Stimulated activated CD4-positive, alpha-beta T cell treated with anti-CD3 and anti-CD28 coated beads, Interleukin-2, amount 100 ng/mL, for 48 hours (primary cell): ENCODE measurements around the gene MAPK12.
"Not testable (repeated sequence)": the region's sequence is repeated elsewhere in the genome, so short reads cannot be mapped to it uniquely, and the experiment has no call there.

ENCODE experiments used
- DNase-seq, 2 donors: peaks; one replicate each; pipeline ENCODE4 v3.0.0-alpha.2; 2020

MAPK12 gene

DNA sequence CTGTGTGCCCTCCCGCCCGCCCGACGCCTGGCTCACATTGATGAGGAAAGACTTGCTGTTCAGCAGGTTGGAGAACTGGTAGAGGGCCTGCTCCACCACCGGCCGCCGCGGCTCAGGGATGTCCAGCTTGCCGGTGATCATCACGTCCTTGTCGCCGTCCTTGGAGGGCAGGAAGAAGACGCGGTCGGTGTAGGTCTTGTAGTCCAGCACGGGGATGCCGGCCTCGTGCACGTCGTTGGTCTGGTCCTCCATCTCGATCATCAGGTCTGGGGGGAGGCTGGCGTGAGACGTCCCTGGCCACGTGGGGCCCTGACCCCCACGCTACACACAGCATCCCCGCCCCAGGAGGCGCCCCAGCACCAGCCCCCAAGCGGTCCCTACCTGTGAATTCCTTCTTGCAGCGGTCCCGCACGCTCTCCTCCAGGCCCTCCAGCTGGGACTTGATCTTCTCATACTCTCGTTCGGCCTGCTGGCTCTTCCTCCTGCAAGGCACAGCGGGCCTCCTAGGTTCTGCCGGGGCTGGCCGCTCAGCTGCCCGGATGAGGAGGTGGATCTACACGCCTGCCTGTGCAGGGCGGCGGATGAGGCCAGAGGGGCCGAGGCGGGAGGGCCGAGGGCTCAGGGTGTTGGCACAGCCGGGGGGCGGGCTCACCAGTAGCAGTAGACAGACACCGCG, 19.4 kb upstream of the MAPK12 start:
- DNase-seq = no peak

DNA sequence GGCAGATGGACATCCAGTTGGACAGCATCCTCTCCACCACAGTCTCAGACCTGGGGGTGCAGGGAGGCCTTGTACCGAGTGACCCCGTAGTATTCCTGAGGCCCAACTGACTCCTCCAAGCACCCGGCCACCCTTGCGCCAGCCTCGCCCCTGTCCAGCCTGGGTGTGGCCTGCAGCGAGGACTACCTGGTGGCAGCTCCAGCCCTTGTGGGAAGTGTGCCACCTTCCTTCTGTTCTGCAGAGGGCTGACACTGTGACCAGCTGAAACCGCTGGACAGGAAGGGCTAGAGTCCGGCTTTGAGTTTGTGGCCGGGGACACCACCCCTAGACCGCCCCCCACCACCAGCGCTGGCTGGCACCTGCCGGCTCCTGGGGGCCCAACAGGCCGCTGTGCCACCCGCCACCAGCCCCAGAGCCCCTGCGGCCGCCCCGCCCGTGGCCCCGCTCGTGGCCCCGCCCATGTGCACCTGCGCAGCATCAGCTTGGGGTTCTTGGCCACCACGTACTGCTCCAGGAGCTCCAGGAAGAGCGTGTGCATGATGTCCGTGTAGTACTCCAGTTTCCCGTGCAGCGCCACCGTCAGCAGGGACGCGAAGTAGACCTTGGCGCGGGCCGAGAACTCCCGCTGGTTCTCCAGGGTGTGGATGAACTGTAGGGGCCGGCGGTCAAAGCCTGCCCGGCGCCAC, 18.7 kb upstream of the MAPK12 start:
- no peak for DNase-seq

DNA sequence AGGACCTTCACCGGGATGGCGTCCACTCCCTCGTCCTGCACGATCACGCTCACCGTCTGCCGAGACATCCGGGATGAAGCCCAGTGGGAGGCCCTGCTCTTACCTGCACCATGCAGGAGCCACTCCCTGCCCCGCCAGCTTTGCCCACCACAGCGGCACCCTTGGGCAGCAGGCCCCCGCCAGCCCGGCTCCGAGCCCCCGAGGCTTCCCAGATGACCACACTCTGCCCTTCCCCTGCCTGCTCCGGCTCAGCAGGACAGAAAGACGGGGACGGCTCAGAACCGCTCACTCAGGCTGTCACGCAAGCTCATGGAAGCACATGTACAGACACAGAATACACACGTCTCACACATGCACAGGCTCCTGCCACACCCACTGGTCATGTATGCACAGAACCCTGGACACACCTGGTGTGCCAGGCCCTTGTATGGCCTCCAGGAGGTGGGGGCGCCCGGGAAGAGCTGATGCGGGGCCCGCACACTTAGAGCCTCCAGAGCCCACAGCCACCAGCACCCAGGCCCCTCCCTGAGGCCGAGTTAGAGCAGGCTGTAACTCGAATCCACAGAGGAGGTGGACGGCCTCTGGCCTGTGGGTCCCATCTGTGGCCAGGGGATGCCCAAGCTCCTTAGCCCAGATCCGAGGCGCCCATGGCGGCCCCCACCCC, 17.6 kb upstream of the MAPK12 start:
- no peak for DNase-seq

DNA sequence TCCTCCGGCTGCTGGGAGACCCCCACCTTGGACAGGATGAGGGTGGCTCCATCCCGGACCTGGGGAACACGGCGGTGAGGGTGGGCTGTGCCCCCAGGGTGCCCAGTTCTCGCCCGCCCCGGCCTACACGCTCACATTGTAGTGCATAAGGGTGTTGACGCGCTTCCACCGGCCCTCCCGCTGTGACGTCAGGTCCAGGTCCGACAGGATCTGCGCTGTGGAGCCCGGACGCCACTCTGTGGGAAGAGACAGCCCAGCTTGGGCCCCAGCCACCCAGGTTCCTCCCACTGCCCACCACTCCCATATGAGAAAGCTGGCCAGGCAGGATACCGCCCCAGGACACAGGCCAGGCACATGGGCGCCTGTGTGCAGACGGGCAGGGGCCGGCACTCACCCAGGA, 17.0 kb upstream of the MAPK12 start:
- DNase-seq = no peak

DNA sequence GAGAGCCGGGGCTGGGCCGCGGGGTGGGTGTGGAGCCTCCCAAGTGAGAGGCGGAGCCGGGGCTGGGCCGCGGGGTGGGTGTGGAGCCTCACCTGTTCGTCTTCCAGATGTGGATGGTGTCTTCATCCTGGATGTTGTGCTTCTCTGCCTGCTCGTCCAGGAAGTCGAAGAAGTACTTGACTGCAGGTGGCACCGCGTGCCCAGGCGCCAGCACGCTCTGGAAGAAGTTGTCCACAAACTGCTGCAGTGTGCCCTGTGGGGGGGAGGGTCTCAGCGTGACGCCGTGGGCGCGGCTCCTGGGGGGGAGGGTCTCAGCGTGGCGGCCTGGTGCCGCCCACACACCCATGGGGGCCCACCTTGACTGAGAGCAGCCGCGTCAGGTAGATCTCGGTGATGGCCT, 16.3 kb upstream of the MAPK12 start:
- no peak for DNase-seq

DNA sequence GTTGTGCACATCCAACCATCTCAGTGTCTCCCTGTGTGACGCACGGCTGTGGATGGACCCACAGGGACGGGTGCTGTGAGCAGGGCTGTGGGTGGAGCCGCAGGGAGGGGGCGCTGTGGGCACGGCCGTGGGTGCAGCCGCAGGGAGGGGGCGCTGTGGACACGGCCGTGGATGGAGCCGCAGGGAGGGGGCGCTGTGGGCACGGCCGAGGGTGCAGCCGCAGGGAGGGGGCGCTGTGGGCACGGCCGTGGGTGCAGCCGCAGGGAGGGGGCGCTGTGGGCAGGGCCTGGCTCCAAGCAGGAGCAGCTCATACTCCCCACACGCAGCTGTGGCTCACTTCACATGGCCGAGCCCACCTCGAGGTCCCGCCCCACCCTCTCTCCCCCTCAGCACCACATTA, 14.7 kb upstream of the MAPK12 start:
- DNase-seq = peak; percentile 19 to 35

DNA sequence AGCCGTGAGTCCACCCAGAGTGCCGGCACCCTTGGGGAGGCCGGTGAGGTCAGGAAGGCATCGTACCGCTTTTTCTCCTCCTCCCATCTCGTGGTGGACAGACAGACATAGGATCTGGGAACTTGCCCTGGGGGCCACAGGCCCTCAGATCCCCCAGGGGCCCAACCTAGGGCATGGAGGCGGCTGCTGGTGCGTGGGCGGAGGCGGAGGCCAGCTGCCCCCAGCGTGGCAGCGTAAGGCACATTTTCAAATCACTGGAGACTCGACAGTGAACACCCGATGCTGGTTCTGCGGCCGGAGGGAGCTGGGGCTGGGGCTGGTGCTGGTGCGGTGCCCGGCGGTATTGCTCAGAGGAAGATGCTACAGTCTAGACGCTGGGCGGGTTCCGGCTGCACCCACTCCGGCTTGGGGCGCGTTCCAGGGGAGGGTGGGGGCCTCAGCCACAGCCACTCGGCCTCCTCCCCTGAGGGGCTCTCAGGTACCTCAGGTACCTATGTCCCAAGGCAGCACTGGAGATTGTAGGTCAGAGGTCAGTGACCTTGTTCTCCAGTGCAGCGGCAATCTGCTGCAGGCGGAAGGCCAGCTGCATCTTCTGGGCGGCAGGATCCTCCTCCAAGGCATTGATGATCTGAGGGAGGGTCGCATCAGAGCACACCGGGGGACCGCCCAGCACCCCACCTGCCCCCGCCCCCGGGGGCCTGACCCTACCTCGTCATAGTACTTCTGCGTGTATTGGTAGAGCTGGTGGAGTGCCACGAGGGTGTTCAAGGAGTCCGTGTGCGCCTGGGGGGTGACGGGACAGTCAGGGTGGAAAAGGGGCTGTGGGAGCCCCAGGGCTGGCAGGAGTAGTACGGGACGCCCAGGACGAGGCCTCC, 13.9 kb upstream of the MAPK12 start:
- no peak for DNase-seq

DNA sequence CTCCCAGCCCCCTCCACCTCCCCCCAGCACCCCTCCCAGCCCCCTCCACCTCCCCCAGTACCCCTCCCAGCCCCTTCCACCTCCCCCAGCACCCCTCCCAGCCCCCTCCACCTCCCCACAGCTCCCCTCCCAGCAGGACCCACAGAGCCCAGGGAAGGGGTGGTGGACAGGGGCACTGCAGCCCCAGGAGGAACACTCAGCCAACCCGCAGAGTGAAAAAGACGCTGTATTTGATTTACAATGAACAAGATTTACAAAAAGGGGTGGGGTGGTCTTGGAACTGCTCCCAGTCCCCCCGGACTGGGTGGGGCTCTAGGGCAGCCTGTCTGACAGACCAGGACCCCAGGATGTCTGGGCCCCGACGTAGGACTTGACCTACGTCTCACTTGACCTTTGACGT, 13.3 kb upstream of the MAPK12 start:
- DNase-seq = no peak

DNA sequence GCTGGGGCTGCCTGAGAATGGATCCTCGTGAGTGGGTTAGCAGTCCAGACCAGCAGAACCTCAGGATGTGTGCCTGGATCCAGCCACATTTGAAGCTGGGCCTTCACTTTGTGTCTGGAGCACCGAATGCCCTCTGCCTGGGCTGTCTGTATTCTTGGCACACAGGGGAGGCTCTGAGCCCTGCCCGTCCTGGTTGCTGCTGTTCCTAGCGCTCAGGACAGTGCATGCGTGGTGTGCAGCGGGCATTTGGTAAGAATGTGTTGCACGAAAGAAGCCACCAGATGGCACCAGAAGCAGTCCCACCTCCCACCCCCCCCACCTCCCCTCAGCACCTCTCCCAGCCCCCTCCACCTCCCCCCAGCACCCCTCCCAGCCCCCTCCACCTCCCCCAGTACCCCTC, 12.8 kb upstream of the MAPK12 start:
- DNase-seq = no peak

DNA sequence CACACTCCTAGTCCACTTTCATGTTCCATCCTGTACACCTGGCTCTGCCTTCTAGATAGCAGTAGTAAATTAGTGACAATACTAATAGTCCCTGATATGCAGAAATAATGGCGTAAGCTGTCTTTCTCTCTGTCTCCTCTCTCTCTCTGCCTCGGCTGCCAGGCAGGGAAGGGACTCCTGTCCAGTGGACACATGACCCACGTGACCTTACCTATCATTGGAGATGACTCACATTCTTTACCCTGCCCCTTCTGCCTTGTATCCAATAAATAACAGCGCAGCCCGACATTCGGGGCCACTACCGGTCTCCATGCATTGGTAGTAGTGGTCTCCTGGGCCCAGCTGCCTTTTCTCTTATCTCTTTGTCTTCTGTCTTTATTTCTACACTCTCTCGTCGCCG, 12.3 kb upstream of the MAPK12 start:
- DNase-seq = not testable (repeated sequence)

DNA sequence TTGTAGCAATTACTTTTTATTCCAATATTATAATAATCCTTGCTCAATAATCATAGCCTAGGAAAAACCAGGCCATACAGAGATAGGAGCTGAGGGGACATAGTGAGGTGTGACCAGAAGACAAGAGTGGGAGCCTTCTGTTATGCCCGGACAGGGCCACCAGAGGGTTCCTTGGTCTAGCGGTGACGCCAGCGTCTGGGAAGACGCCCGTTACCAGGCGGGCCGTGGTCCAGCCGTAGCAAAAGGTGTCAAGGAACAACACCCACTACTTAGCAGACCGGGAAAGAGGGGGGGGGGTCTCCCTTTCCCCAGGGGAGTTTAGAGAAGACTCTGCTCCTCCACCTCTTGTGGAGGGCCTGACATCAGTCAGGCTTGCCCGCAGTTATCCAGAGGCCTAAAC, 11.9 kb upstream of the MAPK12 start:
- not testable (repeated sequence) for DNase-seq

DNA sequence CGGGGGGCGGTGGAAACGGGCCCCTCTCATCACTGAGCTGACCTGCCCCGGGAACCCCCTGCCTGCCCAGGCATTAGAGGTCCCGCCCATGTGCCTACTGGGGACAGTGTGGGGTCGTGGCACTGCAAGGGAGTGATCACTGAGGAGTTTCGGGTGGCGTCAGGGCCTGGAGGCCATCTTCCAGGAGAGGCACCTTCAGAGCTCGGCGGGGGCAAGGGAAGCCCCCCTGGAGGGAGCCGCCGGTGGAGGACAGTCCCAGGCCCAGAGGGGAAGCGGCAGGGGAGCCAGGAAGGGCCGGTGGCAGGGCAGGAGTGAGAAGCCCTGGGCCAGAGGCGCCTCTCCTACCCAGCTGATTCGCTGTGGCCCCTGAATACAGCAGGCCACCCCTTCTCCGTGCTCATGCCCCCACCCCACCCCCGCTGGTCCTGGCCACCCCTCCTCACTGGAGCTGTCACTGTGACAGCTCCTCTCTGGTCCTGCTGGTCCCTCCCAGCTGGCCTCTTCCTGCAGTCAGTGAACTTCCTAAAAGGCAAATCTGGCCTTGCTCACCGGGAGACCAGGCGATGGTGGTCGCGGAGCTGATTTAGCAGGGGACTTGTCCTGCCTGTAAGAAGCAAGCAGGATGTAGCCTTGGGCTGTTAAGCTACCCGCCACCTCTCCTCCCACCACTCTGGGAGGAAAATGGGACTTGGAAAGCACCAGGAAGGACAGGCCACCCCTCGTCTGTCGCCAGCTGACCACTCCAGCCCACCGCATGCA, 10.7 kb upstream of the MAPK12 start:
- no peak for DNase-seq

DNA sequence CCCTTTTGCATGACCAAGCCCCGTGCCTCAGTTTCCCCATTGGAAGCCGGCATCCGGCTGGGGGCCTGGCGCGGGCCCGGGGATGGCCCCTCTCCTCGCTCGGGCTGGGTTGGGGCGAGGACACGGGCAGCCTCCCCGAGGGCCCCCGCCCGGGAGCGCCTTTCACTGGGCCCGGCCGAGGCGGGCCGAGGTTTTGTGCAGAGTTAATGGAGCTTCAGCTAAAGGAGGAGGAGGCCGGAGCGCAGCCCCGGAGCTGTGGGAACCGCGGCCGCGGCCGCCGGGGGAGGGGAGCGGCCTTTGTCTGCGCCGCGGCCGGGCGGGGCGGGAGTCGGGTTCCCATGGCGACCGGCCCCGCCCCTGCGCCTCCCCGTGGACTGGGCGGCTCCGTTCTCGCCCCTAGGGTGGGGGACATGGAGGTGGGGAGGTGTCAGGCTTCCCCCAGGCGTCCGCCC, 10.1 kb upstream of the MAPK12 start:
- DNase-seq = peak; percentile 52

DNA sequence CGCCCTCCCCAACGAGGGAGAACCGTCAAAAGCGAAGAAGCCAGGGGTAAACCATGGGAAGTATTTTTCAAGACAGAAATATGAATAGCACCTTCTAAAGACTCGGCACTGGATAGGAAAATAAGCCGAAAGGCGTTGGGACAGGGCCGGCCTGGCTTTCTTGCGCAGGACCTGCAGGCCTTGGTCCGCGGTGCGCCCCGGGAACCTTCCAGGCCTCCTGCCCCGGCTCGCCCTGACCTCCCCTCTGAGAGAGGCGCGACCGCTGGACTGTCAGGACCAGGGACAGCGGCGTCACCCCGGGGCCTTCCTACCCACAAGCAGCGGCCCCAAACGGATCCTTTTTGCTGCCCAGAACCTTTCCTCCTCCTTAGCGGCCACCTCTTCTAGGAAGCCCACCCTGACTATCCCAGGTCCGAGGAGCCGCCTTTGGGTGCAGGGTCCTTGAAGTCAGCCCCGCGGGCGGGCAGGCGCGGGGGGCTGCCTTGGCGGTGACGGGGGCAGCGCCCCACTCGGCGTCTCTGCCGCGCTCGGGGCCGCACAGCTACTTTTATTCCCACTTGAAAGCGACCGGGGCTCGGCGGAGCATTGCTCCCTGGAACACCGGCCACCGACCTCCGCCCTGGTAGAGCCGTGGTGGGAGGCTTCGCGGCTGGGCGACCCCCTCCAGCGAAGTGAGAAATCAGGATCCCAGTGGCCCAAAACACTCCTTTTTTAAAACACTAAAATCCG, 9.3 kb upstream of the MAPK12 start:
- peak; percentile 59 to 60 for DNase-seq

DNA sequence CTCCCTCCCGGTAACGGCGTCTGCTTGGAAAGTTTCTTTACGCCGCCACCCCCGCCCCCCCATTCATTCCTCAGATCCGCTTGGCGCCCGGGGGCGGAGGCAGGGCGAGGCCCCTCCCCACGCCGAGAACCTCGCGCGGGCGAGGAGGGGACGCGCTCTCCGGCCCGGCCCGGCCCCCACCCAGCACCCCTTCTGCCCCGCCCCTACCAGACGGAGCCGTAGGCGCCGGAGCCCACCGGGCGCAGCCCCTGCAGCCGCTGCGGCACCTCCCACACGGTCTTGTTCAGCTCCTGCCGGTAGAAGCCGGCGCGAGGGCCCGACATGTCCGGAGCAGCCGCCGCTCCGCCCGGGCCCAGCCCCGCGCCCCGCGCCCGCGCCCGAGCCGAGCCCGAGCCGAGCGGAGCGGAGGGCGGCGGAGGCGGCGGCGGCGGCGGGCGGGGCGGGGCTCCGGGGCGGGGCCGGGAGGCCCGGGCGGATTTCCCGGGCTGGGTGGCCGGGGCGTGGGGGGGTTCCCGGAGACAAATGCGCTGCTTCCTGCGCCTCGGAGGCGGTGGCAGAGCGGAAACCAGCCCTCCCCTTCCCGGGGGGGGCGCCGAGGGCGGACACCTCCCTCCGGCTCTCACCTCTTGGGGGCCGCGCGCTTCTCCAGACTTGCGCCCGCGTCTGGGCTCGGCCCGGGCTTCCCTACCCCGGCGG, 8.6 kb upstream of the MAPK12 start, which contains the start of gene MAPK11:
Gene MAPK11, minus strand, starts transcription at position 411 of the 696 bp plus-strand sequence. Its CDS starts 88 bp downstream, at position 323.
- DNase-seq = peak; percentile 50 to 59

DNA sequence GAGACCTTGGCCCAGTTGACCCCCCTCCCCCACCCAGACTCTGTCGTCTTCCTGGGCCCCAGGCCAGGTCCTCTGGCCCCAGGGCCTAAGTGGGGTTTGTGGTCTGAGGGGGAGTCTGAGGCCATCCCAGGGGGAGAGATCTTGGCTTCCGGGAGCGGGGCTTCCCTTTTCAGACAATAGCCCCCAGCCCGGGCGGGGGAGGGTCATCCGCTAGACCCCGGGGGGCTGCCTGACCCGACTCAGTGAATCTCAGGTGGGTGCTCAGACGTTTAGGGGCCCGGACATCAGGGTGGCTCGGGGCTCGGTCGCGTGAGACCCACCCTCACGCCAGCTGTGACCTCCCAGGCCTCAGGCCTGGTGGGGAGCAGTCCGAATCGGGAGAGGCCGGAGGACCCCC, 8.1 kb upstream of the MAPK12 start:
- DNase-seq = no peak

DNA sequence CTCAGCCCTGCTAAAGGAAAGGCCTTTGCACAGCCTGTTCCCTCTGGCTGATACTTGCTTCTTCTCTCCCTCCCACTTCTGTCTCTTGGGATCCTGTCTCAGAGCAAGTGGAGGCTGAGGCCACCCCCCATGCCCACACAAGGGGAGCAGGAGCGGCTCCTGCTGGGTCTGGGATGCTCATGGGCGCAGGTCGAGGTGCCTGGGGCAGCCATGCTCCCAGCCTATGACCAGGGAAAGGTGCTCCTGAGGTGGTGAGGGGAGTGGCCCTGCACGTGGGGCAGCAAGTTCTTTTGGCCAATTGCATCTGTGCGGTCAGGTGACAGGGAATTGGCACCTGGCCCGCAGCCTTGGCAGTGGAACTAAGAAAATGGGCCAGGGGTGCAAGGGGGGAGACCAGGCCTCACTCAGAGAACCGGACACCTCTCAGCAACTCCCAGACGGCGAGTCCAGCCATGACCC, 7.2 kb upstream of the MAPK12 start:
- no peak for DNase-seq

DNA sequence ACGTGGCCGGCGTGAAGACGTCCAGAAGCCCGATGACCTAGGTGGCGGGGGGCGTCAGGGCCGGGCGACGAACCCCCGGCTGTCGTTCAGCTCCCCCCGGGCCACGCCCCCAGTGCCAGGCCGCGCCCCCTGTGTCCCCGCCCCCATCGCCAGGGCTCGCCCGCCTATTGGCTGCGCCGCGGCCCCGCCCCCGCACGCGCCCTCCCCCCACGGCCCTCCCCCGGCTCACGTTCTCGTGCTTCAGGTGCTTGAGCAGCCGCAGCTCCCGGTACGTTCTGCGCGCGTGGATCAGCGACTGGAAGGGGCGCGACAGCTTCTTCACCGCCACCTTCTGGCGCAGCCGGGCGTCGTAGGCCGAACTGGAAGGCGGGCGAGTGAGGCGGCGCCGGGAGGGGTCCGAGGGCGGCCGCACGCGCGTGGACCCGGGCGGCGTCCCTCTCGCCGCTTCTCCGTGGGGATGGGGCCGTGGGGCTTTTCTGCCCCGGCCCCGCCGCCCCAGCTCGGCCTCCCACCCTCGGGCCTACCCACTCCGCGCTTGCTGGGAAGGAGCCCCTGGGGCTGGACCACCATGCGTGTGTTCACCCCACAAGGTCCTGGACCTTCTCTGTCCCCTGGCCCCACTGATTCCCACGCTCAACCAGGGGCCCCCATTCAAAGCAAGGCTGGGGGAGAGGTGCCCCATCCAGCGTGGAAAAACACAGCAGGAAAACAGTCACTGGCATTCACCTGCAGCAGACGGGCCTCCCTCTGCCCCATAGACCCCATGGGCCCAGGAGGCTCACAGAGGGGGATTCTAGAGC, 6.3 kb upstream of the MAPK12 start:
- peak; percentile 38 to 59 for DNase-seq

DNA sequence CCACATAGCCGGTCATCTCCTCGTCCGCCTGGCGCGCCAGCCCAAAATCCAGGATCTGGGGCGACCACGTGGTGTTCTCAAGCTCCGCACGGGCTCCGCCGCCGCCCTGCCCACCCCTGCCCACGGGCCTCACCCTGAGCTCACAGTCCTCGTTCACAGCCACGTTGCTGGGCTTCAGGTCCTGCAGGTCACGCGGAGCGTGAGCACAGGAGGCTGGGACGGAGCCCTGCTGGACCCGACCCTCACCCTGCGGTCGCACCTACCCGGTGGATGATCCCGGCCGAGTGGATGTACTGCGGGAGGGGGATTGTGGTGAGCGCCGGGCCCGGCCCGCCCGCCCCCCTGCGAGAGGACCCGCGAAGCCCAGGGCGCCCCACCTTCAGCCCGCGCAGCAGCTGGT, 5.5 kb upstream of the MAPK12 start:
- DNase-seq = no peak
